CD14-positive monocyte (primary cell): ENCODE results near the gene PRUNE1. TPM values are rescaled to one million over a fixed set of nuclear protein-coding genes. Genes with fewer than 3 reads are reported as not detected.

ENCODE experiments used
- DNase-seq, 3 donors: peaks; one replicate each; pipeline ENCODE4 v3.0.0-alpha.2; 2011 to 2022
- H2AFZ ChIP-seq: 2 replicates; pipeline ENCODE4 v1.6.0; 2012; ENCODE audit warnings: mild to moderate bottlenecking, low read depth, low read length, inconsistent platforms; ENCODE audit not compliant: insufficient read depth, poor library complexity, severe bottlenecking
- H3K27ac ChIP-seq, 2 donors: 1 replicate in 1 of 2; 2 replicates in 1 of 2; pipeline ENCODE4 v1.5.1; 2012 to 2013; ENCODE audit warnings: low read length in 2 of 2, control low read depth in 1 of 2, inconsistent platforms in 1 of 2, low read depth in 1 of 2, mild to moderate bottlenecking in 1 of 2
- H3K27me3 ChIP-seq, 2 donors: one replicate each; pipeline versions ENCODE4 v1.6.0 to v1.6.1; 2011 to 2013; ENCODE audit warnings: low read length in 2 of 2; ENCODE audit not compliant: control insufficient read depth in 2 of 2, insufficient read depth in 2 of 2
- H3K36me3 ChIP-seq, 2 donors: replicated peaks in 1 of 2; 1 replicate in 1 of 2; 2 replicates in 1 of 2; pipeline versions ENCODE4 v1.5.1 to v1.6.1; 2012 to 2013; ENCODE audit warnings: low read length in 2 of 2, control low read depth in 1 of 2, inconsistent platforms in 1 of 2, mild to moderate bottlenecking in 1 of 2; ENCODE audit not compliant: insufficient read depth in 2 of 2, control insufficient read depth in 1 of 2
- H3K4me1 ChIP-seq, 2 donors: 1 replicate in 1 of 2; 2 replicates in 1 of 2; pipeline versions ENCODE4 v1.5.1 to v1.6.1; 2012 to 2013; ENCODE audit warnings: low read length in 2 of 2, control low read depth in 1 of 2, inconsistent platforms in 1 of 2, mild to moderate bottlenecking in 1 of 2, moderate library complexity in 1 of 2; ENCODE audit not compliant: insufficient read depth in 2 of 2, control insufficient read depth in 1 of 2
- H3K4me2 ChIP-seq: replicated peaks from 2 replicates; pipeline ENCODE3; 2012; ENCODE audit warnings: low read length, moderate library complexity, mild to moderate bottlenecking; ENCODE audit not compliant: poor library complexity, severe bottlenecking; ENCODE audit errors: extremely low read depth
- H3K4me3 ChIP-seq, 3 experiments: fragments of 200-600 bp in 1 of 3; sonication (generic) in 1 of 3; replicated peaks in 1 of 3; 1 replicate in 2 of 3; 2 replicates in 1 of 3; pipeline ENCODE4 v1.5.1; 2011 to 2013; ENCODE audit warnings: low read length in 3 of 3, mild to moderate bottlenecking in 3 of 3, control low read depth in 2 of 3, low read depth in 2 of 3, inconsistent platforms in 1 of 3, moderate library complexity in 1 of 3
- H3K79me2 ChIP-seq: 2 replicates; pipeline ENCODE4 v1.6.0; 2012; ENCODE audit warnings: mild to moderate bottlenecking, control low read depth, inconsistent platforms, low read length, moderate library complexity; ENCODE audit not compliant: insufficient read depth
- H3K9ac ChIP-seq: 2 replicates; pipeline ENCODE4 v1.6.0; 2017; ENCODE audit warnings: low read length, mild to moderate bottlenecking; ENCODE audit not compliant: insufficient read depth, poor library complexity, severe bottlenecking
- H3K9me3 ChIP-seq, 2 donors: replicated peaks in 1 of 2; 1 replicate in 1 of 2; 2 replicates in 1 of 2; pipeline versions ENCODE4 v1.5.1 to v1.6.1; 2012 to 2013; ENCODE audit warnings: low read length in 2 of 2, control low read depth in 1 of 2; ENCODE audit not compliant: control insufficient read depth in 1 of 2, insufficient read depth in 1 of 2
- H4K20me1 ChIP-seq: 2 replicates; pipeline ENCODE4 v1.6.0; 2012; ENCODE audit warnings: mild to moderate bottlenecking, low read length, control low read depth, moderate library complexity; ENCODE audit not compliant: insufficient read depth
- H3K27ac Mint-ChIP-seq, 7 donors: one replicate each; pipeline ENCODE4 v1.8.0; 2020; ENCODE audit warnings: mild to moderate bottlenecking in 7 of 7, mixed read lengths in 7 of 7, moderate library complexity in 6 of 7, inconsistent platforms in 2 of 7
- H3K27me3 Mint-ChIP-seq, 3 donors: one replicate each; pipeline ENCODE4 v1.8.0; 2021 to 2022; ENCODE audit warnings: low read depth in 3 of 3, mild to moderate bottlenecking in 3 of 3, mixed read lengths in 3 of 3, moderate library complexity in 3 of 3, inconsistent platforms in 1 of 3
- H3K36me3 Mint-ChIP-seq, 2 donors: one replicate each; pipeline ENCODE4 v1.8.0; 2020; ENCODE audit warnings: mixed read lengths in 2 of 2, inconsistent platforms in 1 of 2, mild to moderate bottlenecking in 1 of 2
- H3K4me1 Mint-ChIP-seq: one replicate; pipeline ENCODE4 v1.8.0; 2020; ENCODE audit warnings: mild to moderate bottlenecking, mixed read lengths
- H3K4me3 Mint-ChIP-seq, 2 donors: one replicate each; pipeline ENCODE4 v1.8.0; 2020; ENCODE audit warnings: mild to moderate bottlenecking in 2 of 2, mixed read lengths in 2 of 2, moderate library complexity in 1 of 2
- H3K9me3 Mint-ChIP-seq, 7 donors: one replicate each; pipeline ENCODE4 v1.8.0; 2020 to 2022; ENCODE audit warnings: mixed read lengths in 7 of 7, mild to moderate bottlenecking in 6 of 7, moderate library complexity in 6 of 7, inconsistent platforms in 2 of 7
- WGBS: methylation state at CpG from one replicate; pipeline ENCODE4 v1.1.5; 2013; ENCODE audit warnings: missing lambda C conversion rate; ENCODE audit not compliant: insufficient coverage; 5-methylcytosine and 5-hydroxymethylcytosine counted together
- intact Hi-C, 2 donors: fragments of 100-400 bp; cut with micrococcal nuclease; formaldehyde crosslinking; loops; one replicate each; pipeline versions ENCODE4 v1.15.0 to v1.15.1; 2023
- polyA plus RNA-seq, 3 donors: library from polyadenylated mRNA; depleted of rRNA in 1 of 3; unstranded in 2 of 3; stranded (reverse) in 1 of 3; fragments of 300-500 nt in 2 of 3; fragments of >200 nt in 1 of 3; fragmentation: Illumina TruSeq in 2 of 3; gene quantifications; 1 replicate in 2 of 3; 2 replicates in 1 of 3; pipeline ENCODE4 v1.2.3, GENCODE V29; 2012 to 2021
- TF ChIP-seq, protein P1 (sequence below): fragments of 200-600 bp; IDR thresholded peaks from one replicate; pipeline ENCODE4 v1.8.0; 2022; ENCODE audit warnings: antibody characterized with exemption, mild to moderate bottlenecking

The PRUNE1 gene
- polyA plus RNA-seq, 3 donors = 8.4 to 22.8 (median 22.6) TPM

- H3K4me1 ChIP-seq = peaks cover 36% of the 10 kb centered on the region in 2 donors
- H3K9ac ChIP-seq = no peak overlapping the region
- TF ChIP-seq, protein P1, sequence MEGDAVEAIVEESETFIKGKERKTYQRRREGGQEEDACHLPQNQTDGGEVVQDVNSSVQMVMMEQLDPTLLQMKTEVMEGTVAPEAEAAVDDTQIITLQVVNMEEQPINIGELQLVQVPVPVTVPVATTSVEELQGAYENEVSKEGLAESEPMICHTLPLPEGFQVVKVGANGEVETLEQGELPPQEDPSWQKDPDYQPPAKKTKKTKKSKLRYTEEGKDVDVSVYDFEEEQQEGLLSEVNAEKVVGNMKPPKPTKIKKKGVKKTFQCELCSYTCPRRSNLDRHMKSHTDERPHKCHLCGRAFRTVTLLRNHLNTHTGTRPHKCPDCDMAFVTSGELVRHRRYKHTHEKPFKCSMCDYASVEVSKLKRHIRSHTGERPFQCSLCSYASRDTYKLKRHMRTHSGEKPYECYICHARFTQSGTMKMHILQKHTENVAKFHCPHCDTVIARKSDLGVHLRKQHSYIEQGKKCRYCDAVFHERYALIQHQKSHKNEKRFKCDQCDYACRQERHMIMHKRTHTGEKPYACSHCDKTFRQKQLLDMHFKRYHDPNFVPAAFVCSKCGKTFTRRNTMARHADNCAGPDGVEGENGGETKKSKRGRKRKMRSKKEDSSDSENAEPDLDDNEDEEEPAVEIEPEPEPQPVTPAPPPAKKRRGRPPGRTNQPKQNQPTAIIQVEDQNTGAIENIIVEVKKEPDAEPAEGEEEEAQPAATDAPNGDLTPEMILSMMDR = no peak
- H4K20me1 ChIP-seq = peaks cover 21% of the 10 kb centered on the region
- H3K4me3 Mint-ChIP-seq = no peak overlapping the region
- peaks cover 0 to 3% (median 0%) of the 10 kb centered on the region in 7 donors for H3K9me3 Mint-ChIP-seq
- no peak overlapping the region for H3K27ac ChIP-seq
- intact Hi-C loops = loop anchor here in 1 of 2 donors (5.0 kb wide), 1 partner anchor 235 kb away; no protein-coding TSS in a partner anchor
- DNase-seq = no peak
- H3K27me3 ChIP-seq = no peaks in the 10 kb centered on the region
- peaks cover 17% of the 10 kb centered on the region for H3K79me2 ChIP-seq
- H3K36me3 ChIP-seq = peaks cover 28 to 52% of the 10 kb centered on the region in 2 donors
- no peak overlapping the region for H2AFZ ChIP-seq
- H3K4me2 ChIP-seq = no peak overlapping the region
- peaks cover 57 to 63% of the 10 kb centered on the region in 2 donors for H3K36me3 Mint-ChIP-seq
- H3K27me3 Mint-ChIP-seq = peaks cover 2 to 3% (median 2%) of the 10 kb centered on the region in 3 donors
- WGBS = 95% methylated on average over 19 of the region's 20 CpGs
- H3K4me1 Mint-ChIP-seq = peaks cover 41% of the 10 kb centered on the region
- H3K4me3 ChIP-seq = no peak overlapping the region
- H3K9me3 ChIP-seq = no peaks in the 10 kb centered on the region
- H3K27ac Mint-ChIP-seq = peak overlapping the region in 3 of 7 donors; percentile 50 to 64 (median 56)
These were observed 10.9 kb upstream of the PRUNE1 start for GRCh38 chr1:150997126-150997872.

DNA sequence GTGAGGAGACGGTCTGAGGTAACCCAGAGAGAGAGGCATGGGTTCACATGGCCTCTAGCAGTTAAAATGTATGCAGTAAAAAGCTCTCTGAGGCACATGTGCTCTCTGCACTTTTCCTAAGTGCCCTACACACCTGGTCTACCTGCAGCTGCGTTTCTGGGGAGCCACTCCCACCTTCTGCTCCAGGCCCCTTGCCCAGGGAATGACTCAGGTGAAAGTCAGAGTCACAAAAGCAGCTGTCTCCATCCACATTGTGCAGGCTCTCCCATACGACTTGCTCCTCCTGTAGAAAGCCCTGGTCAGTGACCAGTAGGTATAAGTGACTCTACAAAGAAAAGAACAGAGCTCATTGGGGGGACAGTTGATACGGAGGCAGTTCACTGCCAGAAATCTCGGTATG, 10.3 kb upstream of the PRUNE1 start:
- no peak overlapping the region for H3K4me2 ChIP-seq
- peaks cover 23% of the 10 kb centered on the region for H3K79me2 ChIP-seq
- H3K9me3 Mint-ChIP-seq = peaks cover 0 to 3% (median 0%) of the 10 kb centered on the region in 7 donors
- H3K36me3 Mint-ChIP-seq = peaks cover 57 to 67% of the 10 kb centered on the region in 2 donors
- TF ChIP-seq, protein P1 = no peak
- no peak overlapping the region for H3K27ac ChIP-seq
- H3K4me3 ChIP-seq = no peak overlapping the region
- H3K27me3 Mint-ChIP-seq = peaks cover 2 to 3% (median 2%) of the 10 kb centered on the region in 3 donors
- no peak for DNase-seq
- H3K4me3 Mint-ChIP-seq = no peak overlapping the region
- peaks cover 23% of the 10 kb centered on the region for H4K20me1 ChIP-seq
- H3K9ac ChIP-seq = no peak overlapping the region
- 94% methylated on average over 3 of the region's 5 CpGs for WGBS
- H3K36me3 ChIP-seq = peaks cover 28 to 52% of the 10 kb centered on the region in 2 donors
- no peak overlapping the region for H2AFZ ChIP-seq
- no peak overlapping the region for H3K27ac Mint-ChIP-seq
- H3K27me3 ChIP-seq = no peaks in the 10 kb centered on the region
- peaks cover 47% of the 10 kb centered on the region for H3K4me1 Mint-ChIP-seq
- intact Hi-C loops = loop anchor here in 1 of 2 donors (5.0 kb wide), 1 partner anchor 236 kb away; no protein-coding TSS in a partner anchor
- H3K9me3 ChIP-seq = no peaks in the 10 kb centered on the region
- peaks cover 42% of the 10 kb centered on the region in 2 donors for H3K4me1 ChIP-seq
